ENCODE results near the gene RBMX.

The RBMX gene

DNA sequence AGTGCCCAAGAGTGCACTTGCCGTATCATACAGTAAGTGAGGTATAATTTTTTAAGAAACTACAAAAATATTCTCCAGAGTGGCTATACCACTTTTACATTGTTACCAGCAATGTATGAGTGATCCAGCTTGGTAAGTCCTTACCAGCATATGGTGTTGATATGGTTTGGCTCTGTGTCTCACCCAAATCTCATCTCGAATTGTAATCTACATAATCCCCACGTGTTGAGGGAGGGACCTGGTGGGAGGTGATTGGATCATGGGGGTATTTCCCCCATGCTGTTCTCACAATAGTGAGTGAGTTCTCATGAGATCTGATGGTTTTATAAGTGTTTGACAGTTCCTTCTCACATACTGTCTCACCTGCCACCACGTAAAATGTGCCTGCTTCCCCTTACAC, 44.8 kb downstream of the RBMX start:
- no peak for DNase-seq (ENCODE audit: low spot score)

DNA sequence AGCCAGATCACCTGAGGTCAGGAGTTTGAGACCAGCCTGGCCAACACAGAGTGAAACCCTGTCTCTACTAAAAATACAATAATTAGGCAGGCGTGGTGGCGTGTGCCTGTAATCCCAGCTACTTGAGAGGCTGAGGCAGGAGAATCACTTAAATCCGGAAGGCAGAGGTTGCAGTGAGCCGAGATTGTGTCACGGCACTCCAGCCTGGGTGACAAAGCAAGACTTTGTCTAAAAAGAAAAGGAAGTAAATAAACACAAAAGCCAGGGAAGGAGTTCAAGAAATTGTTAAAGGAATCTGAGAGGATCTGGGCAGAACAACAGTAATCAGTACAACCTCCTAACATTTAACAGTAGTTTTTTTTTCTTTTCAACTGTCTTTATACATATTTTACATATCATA, 51.1 kb downstream of the RBMX start:
- DNase-seq (ENCODE audit: low spot score) = no peak

DNA sequence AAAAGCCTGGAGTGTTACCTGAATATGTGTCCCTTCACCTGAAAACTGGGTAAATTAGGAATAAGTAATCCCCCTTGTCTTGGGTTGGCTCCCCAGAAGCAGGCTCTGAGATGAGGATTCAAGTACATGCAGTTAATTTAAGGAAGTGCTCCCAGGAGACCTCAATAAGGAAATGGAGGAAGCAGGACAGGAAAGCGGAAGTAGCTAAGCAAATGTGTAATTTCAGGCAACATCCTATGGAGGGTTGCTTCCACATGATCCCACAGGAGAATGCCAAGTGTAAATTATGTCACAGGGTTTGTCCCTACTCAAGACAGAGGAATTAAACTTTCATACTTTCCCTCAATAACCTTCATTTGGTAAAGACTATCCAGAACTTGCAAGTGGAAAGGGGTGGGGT, 51.7 kb downstream of the RBMX start:
- no peak for DNase-seq (ENCODE audit: low spot score)

DNA sequence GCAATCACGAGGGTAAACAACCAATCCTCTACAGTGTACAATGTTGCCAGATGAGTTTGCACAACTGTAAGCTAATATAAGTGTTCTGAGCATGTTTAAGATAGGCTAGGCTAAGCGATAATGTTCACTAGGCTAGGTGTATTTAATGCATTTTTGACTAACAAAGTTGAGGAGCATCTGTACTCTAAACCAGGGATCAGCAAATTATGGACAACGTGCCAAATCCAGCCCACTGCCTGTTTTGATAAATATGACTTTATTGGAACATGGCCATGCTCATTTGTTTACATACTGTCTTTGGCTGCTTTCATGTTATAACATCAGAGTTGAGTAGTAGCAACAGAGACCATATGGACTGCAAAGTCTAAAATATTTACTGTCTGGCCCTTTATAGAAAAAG, 53.5 kb downstream of the RBMX start:
- no peak for DNase-seq (ENCODE audit: low spot score)

DNA sequence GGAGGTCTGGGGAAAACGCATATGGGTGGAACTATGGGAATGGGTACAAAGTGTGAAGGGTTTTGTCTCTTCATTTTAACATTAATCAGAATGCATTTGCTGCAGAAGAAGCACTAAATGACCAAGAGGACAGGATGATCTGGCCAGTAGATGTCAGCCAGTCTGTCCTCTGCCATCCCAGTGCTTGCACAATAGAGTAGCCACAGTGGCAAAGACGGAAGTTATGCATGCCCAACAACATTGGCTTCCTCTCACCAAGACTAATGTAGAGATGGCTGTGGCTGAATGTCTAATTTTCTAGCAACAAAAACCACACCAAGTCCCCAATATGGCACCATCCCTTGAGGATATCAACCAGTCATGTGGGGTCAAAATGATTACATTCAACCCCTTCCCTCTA, 54.8 kb downstream of the RBMX start:
- no peak for DNase-seq (ENCODE audit: low spot score)

All from CD4-positive, alpha-beta T cell treated with Interleukin-15 for 4 hours (primary cell).